Lower lobe of right lung (tissue), 2 donors: Measurements from ENCODE around the gene PUS3. TPM values are rescaled to one million over a fixed set of nuclear protein-coding genes. Genes with fewer than 3 reads are reported as not detected.

Experiments used
- ATAC-seq, 2 donors: fragments of 200-7000 bp; cut with Tn5 transposase; one replicate each; pipeline ENCODE4 v1.9.1; 2020 to 2022; ENCODE audit warnings: mild to moderate bottlenecking in 2 of 2, moderate library complexity in 2 of 2
- DNase-seq: peaks from one replicate; pipeline ENCODE4 v3.0.0-alpha.2; 2020
- H3K27ac ChIP-seq: fragments of 200-600 bp; one replicate; pipeline ENCODE4 v1.8.0; 2022
- H3K27me3 ChIP-seq: fragments of 200-600 bp; one replicate; pipeline ENCODE4 v1.8.0; 2022; ENCODE audit warnings: low read depth
- H3K36me3 ChIP-seq: fragments of 200-600 bp; one replicate; pipeline ENCODE4 v1.8.0; 2022; ENCODE audit warnings: mild to moderate bottlenecking
- H3K4me1 ChIP-seq: fragments of 200-600 bp; one replicate; pipeline ENCODE4 v1.8.0; 2022
- H3K4me3 ChIP-seq: fragments of 200-600 bp; one replicate; pipeline ENCODE4 v1.8.0; 2022; ENCODE audit warnings: mild to moderate bottlenecking
- H3K9me3 ChIP-seq: fragments of 200-600 bp; one replicate; pipeline ENCODE4 v1.8.0; 2022
- CTCF ChIP-seq: fragments of 200-600 bp; IDR thresholded peaks from one replicate; pipeline ENCODE4 v1.8.0; 2022; ENCODE audit warnings: antibody characterized with exemption, mild to moderate bottlenecking
- intact Hi-C: fragments of 100-400 bp; cut with DNase I; formaldehyde crosslinking; loops from one replicate; pipeline ENCODE4 v1.11.0; 2022
- total RNA-seq: library from RNA; stranded (reverse); fragmentation: NEBNext Ultra II Directional; extraction: Animal tissue kit (Norgen Biotek cat#: 25700); gene quantifications from one replicate; pipeline ENCODE4 v1.2.1, GENCODE V29; 2021
- donor health status: DM: no; HTN: yes; CAD: no; lungs with severe emphysema.

PUS3 gene
- total RNA-seq, 1 donor from 2014 or later: 10.0 TPM

GRCh38 chr11:125904678-125905077 lies 1.7 kb upstream of the PUS3 start:
- no peak for TF ChIP-seq CTCF
- peak overlapping the region; percentile 73 for H3K4me3 ChIP-seq
- no peaks in the 10 kb centered on the region for H3K9me3 ChIP-seq
- peaks cover 8% of the 10 kb centered on the region for H3K36me3 ChIP-seq
- DNase-seq: no peak
- peaks cover 19% of the 10 kb centered on the region for H3K4me1 ChIP-seq
- intact Hi-C loops: no loop called here
- H3K27ac ChIP-seq: no peak overlapping the region
- H3K27me3 ChIP-seq: peaks cover 32% of the 10 kb centered on the region
- no peak for ATAC-seq

GRCh38 chr11:125903711-125904659 lies 979 bp upstream of the PUS3 start, which contains the start of gene DDX25:
Gene DDX25, plus strand, starts transcription at chr11:125904508. Its CDS starts 10 bp downstream, at chr11:125904518.
- H3K4me1 ChIP-seq: peaks cover 19% of the 10 kb centered on the region
- intact Hi-C loops: no loop called here
- H3K4me3 ChIP-seq: peak within 1 kb of the TSS; percentile 73
- no peak within 1 kb of the TSS for H3K27ac ChIP-seq
- peaks cover 32% of the 10 kb centered on the region for H3K27me3 ChIP-seq
- peaks cover 13% of the 10 kb centered on the region for H3K36me3 ChIP-seq
- DNase-seq: no peak
- no peak for TF ChIP-seq CTCF
- peak in 1 of 2 donors; percentile 12 for ATAC-seq
- no peaks in the 10 kb centered on the region for H3K9me3 ChIP-seq

- DNase-seq: no peak
- peaks cover 32% of the 10 kb centered on the region for H3K27me3 ChIP-seq
- peak overlapping the region; percentile 73 for H3K4me3 ChIP-seq
- intact Hi-C loops: no loop called here
- H3K9me3 ChIP-seq: no peaks in the 10 kb centered on the region
- H3K27ac ChIP-seq: peak overlapping the region; percentile 79
- H3K4me1 ChIP-seq: peaks cover 19% of the 10 kb centered on the region
- peak; percentile 4 to 26 for ATAC-seq
- TF ChIP-seq CTCF: no peak
- peaks cover 19% of the 10 kb centered on the region for H3K36me3 ChIP-seq
Measured at GRCh38 chr11:125902277-125902926, 604 bp downstream of the PUS3 start.

- H3K36me3 ChIP-seq: peaks cover 19% of the 10 kb centered on the region
- no peak for ATAC-seq
- peak overlapping the region; percentile 73 for H3K4me3 ChIP-seq
- no peak overlapping the region for H3K27ac ChIP-seq
- intact Hi-C loops: no loop called here
- peaks cover 30% of the 10 kb centered on the region for H3K27me3 ChIP-seq
- no peaks in the 10 kb centered on the region for H3K9me3 ChIP-seq
- H3K4me1 ChIP-seq: peaks cover 19% of the 10 kb centered on the region
- no peak for TF ChIP-seq CTCF
- no peak for DNase-seq
Measured at GRCh38 chr11:125901872-125902271, 1.1 kb downstream of the PUS3 start.

- Histone ChIP-seq H3K4me3 (no peak overlapping the region), H3K27ac (no peak overlapping the region), H3K36me3 (peaks cover 51% of the 10 kb centered on the region), H3K4me1 (peaks cover 10% of the 10 kb centered on the region), H3K9me3 (no peaks in the 10 kb centered on the region), H3K27me3 (no peaks in the 10 kb centered on the region)
- no peak for TF ChIP-seq CTCF
- intact Hi-C loops: no loop called here
- DNase-seq: no peak
- no peak for ATAC-seq
Measured at GRCh38 chr11:125892994-125893393, 10.0 kb downstream of the PUS3 start.
